Fibroblast of mammary gland (primary cell): Measurements from ENCODE around the gene ENTREP1.

ENCODE experiments used
- DNase-seq: peaks from one replicate; pipeline ENCODE4 v3.0.0-alpha.2; 2010; ENCODE audit warnings: low read depth
- H3K4me3 ChIP-seq: 2 replicates; pipeline ENCODE4 v1.5.1; 2011; ENCODE audit warnings: low read depth, mild to moderate bottlenecking, low read length, moderate library complexity; ENCODE audit not compliant: control insufficient read depth
- TF ChIP-seq, protein P1 (sequence below): conservative IDR thresholded peaks from 2 replicates; pipeline ENCODE4 v1.5.1; 2011; ENCODE audit warnings: low read depth, low read length, inconsistent platforms; ENCODE audit not compliant: control insufficient read depth, insufficient read depth

Gene ENTREP1

DNA sequence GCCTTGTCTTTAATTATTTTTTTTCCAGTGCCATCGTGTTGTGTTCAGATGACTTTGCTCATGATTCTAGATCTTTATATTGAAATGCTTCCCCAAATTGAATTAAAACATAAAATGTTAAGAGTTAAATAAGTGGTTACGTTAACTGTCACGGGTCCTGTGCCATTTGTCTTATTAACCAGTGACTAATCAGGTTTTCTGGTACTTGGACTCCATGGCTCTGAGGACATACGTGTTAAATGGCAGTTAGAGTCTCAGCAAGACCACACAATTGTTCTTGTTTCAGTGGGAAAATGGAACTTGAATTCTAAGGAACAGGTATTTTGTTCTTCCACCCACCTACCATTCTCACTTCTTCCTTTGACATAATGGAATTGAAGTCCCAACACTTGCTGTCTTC is 32.8 kb downstream of the ENTREP1 start:
- TF ChIP-seq, protein P1, sequence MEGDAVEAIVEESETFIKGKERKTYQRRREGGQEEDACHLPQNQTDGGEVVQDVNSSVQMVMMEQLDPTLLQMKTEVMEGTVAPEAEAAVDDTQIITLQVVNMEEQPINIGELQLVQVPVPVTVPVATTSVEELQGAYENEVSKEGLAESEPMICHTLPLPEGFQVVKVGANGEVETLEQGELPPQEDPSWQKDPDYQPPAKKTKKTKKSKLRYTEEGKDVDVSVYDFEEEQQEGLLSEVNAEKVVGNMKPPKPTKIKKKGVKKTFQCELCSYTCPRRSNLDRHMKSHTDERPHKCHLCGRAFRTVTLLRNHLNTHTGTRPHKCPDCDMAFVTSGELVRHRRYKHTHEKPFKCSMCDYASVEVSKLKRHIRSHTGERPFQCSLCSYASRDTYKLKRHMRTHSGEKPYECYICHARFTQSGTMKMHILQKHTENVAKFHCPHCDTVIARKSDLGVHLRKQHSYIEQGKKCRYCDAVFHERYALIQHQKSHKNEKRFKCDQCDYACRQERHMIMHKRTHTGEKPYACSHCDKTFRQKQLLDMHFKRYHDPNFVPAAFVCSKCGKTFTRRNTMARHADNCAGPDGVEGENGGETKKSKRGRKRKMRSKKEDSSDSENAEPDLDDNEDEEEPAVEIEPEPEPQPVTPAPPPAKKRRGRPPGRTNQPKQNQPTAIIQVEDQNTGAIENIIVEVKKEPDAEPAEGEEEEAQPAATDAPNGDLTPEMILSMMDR: no peak
- no peak for DNase-seq
- no peak overlapping the region for H3K4me3 ChIP-seq

DNA sequence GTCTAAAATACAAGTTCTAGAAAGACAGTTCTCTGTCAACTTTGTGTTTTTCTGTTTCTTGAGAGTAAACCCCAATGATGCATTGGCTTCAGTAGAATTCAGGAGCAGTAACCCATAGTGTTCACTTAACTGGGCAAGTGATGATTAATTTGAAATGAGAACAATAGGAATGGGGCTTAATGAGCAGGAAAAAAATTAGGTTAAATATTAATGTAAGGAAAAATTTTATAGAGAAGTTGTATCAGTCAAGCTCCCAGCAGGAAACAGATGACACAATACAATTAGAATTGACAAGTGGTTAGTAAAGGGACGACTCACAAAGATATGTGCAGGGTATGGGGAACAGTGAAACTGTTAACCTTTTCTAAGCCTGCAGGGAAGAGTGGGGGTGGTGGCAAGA is 38.2 kb downstream of the ENTREP1 start:
- TF ChIP-seq, protein P1: no peak
- DNase-seq: no peak
- no peak overlapping the region for H3K4me3 ChIP-seq

DNA sequence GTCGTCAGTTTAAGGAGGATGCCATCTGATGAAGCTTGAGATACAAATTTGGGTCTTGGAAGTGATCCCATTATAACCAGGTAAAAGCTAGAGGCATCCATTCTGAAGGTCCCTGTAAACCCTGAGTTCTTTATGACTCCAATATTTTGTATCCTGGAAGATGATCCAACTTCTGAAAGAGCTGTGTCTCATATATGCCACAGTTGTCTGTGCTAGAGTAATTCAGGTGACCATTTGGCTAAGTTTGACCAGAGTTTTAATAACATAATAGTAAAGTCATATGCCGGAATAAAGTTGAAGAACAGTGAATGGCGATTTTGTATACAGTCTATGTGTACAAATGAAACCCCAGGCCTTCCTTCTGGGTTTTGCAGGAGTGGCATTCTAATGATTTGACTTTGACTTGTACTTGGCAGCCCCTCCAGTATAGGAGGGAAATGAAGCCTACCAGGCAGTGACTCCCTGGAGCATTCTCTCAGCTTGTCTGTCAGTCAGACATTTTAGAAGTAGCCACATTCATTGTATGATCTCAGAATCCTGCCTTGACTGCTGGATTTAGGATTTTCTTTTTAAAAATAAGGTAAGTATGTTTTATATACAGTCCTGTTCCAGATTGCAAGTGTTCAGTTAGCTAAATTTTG is 39.6 kb downstream of the ENTREP1 start:
- TF ChIP-seq, protein P1: no peak
- no peak for DNase-seq
- H3K4me3 ChIP-seq: no peak overlapping the region

DNA sequence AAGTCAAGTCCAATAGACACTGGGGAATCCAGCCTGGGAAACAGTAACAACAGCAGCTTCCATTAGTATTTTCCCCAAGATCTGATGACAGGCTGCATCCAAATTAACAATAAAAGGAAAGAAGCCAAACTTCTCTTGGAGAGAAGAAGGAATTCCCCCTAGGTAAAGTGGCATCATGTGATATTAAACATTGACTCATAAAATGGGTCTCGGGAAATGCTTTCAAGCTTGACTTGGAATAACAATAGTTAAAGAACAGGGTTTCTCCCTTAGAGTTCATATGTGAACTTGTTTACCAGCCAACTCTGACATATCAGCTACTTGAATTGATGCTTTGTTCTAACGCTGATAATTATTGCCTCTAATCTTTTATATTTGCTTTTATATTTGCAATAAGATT is 45.4 kb downstream of the ENTREP1 start:
- no peak overlapping the region for H3K4me3 ChIP-seq
- TF ChIP-seq, protein P1: no peak
- no peak for DNase-seq

DNA sequence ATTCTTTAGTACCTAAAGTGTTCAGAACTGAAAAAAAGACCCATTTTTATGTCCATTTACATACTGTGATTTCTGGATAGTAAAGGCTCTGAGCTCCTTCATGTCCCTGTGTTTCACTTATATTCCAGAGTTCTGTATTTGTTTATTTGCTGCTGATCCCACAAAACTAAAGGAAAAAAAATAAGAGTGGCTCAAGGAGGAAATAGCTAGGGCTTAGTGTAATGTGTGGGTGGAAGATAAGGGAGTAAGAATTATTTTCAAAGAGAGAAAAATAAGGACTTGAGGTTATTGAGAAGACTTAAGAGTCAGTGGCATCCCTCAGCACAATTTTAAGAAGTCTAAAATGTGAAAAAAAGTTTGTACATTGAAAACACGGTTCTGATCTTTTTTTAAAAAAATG is 46.0 kb downstream of the ENTREP1 start:
- TF ChIP-seq, protein P1: no peak
- DNase-seq: no peak
- no peak overlapping the region for H3K4me3 ChIP-seq

DNA sequence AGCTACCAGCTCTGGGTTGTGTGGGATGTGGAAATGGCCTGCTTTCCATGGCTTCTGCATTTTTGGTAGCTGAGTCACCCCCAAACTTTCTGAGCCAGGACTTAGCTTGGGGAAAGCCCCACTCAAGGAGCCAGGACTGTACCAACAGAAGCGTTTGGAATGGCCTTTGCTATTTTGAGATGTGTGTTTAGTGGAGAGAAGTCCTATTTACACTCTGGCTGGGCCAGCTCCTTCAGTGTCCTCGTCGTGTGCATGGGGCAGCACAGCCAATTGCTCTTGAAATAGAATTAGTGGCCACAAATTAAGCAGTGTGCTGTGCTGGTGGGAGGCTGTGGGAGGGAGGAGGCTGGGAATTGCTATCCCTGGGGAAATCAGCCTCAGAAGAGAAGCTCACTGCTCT is 51.6 kb downstream of the ENTREP1 start:
- H3K4me3 ChIP-seq: no peak overlapping the region
- peak; percentile 92 for DNase-seq
- TF ChIP-seq, protein P1: no peak

DNA sequence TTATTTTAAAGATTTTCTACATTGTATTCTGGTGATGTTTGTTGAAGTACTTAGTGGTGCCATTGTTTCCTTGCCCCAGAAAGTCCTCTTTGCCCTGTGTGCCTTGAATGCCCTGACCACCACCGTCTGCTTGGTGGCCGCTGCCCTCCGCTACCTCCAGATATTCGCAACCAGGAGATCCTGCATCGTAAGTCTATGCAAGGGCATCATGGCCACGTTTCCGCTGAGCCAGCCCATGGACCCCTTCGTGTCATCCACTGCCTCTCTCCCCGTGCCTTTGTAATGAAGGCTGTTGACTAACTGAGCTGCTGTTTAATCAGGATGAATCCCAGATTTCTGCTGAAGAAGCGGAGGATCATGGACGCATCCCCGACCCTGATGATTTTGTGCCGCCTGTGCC is 52.3 kb downstream of the ENTREP1 start:
- H3K4me3 ChIP-seq: no peak overlapping the region
- TF ChIP-seq, protein P1: no peak
- no peak for DNase-seq
